Mammary epithelial cell (primary cell): ENCODE results near the gene HSD3B1.
A peak's percentile ranks its signal among the peaks of the same experiment; 100 is the strongest.

Experiments used
- EZH2 ChIP-seq: IDR thresholded peaks from 2 replicates; pipeline ENCODE4 v1.6.1; 2012; ENCODE audit warnings: low read length, inconsistent platforms, borderline replicate concordance
- TF ChIP-seq, protein P1 (sequence below), 2 donors: IDR thresholded peaks in 1 of 2; conservative IDR thresholded peaks in 1 of 2; 2 replicates each; pipeline ENCODE4 v1.5.1; 2011 to 2012; ENCODE audit warnings: inconsistent platforms in 2 of 2, low read length in 2 of 2, mild to moderate bottlenecking in 2 of 2, control low read depth in 1 of 2, low read depth in 1 of 2; ENCODE audit not compliant: insufficient read depth in 1 of 2; ENCODE audit errors: extremely low read depth in 1 of 2

GRCh38 chr1:119549719-119550132, 42.7 kb downstream of the HSD3B1 start:
- TF ChIP-seq, protein P1, sequence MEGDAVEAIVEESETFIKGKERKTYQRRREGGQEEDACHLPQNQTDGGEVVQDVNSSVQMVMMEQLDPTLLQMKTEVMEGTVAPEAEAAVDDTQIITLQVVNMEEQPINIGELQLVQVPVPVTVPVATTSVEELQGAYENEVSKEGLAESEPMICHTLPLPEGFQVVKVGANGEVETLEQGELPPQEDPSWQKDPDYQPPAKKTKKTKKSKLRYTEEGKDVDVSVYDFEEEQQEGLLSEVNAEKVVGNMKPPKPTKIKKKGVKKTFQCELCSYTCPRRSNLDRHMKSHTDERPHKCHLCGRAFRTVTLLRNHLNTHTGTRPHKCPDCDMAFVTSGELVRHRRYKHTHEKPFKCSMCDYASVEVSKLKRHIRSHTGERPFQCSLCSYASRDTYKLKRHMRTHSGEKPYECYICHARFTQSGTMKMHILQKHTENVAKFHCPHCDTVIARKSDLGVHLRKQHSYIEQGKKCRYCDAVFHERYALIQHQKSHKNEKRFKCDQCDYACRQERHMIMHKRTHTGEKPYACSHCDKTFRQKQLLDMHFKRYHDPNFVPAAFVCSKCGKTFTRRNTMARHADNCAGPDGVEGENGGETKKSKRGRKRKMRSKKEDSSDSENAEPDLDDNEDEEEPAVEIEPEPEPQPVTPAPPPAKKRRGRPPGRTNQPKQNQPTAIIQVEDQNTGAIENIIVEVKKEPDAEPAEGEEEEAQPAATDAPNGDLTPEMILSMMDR (conservative IDR thresholded peaks at IDR 0.05 in 1 of 2, IDR thresholded peaks at IDR 0.05 in 1 of 2; ENCODE audit: extremely low read depth in 1 of 2, insufficient read depth in 1 of 2, low read depth in 1 of 2, low read length in 2 of 2) = peak; percentile 64 to 79
- no peak for TF ChIP-seq EZH2
